ENCODE data around the gene CEBPZOS.
"Not testable (repeated sequence)": the region's sequence is repeated elsewhere in the genome, so short reads cannot be mapped to it uniquely, and the experiment has no call there.

CEBPZOS gene

GRCh38 chr2:37191747-37192146, 4.5 kb upstream of the CEBPZOS start:
- no peak for DNase-seq

- DNase-seq, result no peak
These were observed 3.7 kb upstream of the CEBPZOS start for GRCh38 chr2:37192551-37192950.

- not testable (repeated sequence) for DNase-seq
These were observed 405 bp upstream of the CEBPZOS start for GRCh38 chr2:37195862-37196319.

GRCh38 chr2:37198681-37199065, 2.4 kb downstream of the CEBPZOS start:
- DNase-seq, result no peak

- no peak for DNase-seq
These were observed 4.9 kb downstream of the CEBPZOS start for GRCh38 chr2:37201208-37201607.

GRCh38 chr2:37201766-37202165, 5.5 kb downstream of the CEBPZOS start:
- no peak for DNase-seq

- DNase-seq, result no peak
These were observed 7.4 kb downstream of the CEBPZOS start for GRCh38 chr2:37203708-37204107.

GRCh38 chr2:37205071-37205661, 8.9 kb downstream of the CEBPZOS start:
- DNase-seq, result not testable (repeated sequence)

- DNase-seq, result no peak
These were observed 9.5 kb downstream of the CEBPZOS start for GRCh38 chr2:37205689-37206341.

GRCh38 chr2:37206760-37207159, 10.5 kb downstream of the CEBPZOS start:
- DNase-seq, result not testable (repeated sequence)

- DNase-seq, result no peak
These were observed 14.9 kb downstream of the CEBPZOS start for GRCh38 chr2:37211212-37211611.

- DNase-seq, result no peak
These were observed 15.6 kb downstream of the CEBPZOS start for GRCh38 chr2:37211939-37212338.

- DNase-seq, result no peak
These were observed 19.0 kb downstream of the CEBPZOS start for GRCh38 chr2:37215250-37215649.

- DNase-seq, result no peak
These were observed 22.8 kb downstream of the CEBPZOS start for GRCh38 chr2:37219046-37219445.

GRCh38 chr2:37223131-37223530, 26.8 kb downstream of the CEBPZOS start:
- DNase-seq, result no peak

GRCh38 chr2:37224063-37224462, 27.8 kb downstream of the CEBPZOS start:
- no peak for DNase-seq

GRCh38 chr2:37225129-37225528, 28.8 kb downstream of the CEBPZOS start:
- not testable (repeated sequence) for DNase-seq

- no peak for DNase-seq
These were observed 30.6 kb downstream of the CEBPZOS start for GRCh38 chr2:37226863-37227262.

- no peak for DNase-seq
These were observed 32.5 kb downstream of the CEBPZOS start for GRCh38 chr2:37228788-37229187.

GRCh38 chr2:37230581-37230980, 34.3 kb downstream of the CEBPZOS start:
- no peak for DNase-seq

GRCh38 chr2:37231241-37232130, 35.2 kb downstream of the CEBPZOS start, which contains the start of the genes CEBPZ and NDUFAF7:
CEBPZ (minus strand) TSS chr2:37231596; CDS start chr2:37231567, 29 bp downstream.
NDUFAF7 (plus strand) TSS chr2:37231658; CDS start chr2:37231706, 48 bp downstream.
- DNase-seq, result peak; percentile 78

- DNase-seq, result no peak
These were observed 36.0 kb downstream of the CEBPZOS start for GRCh38 chr2:37232131-37232933.

GRCh38 chr2:37243435-37243834, 47.1 kb downstream of the CEBPZOS start:
- DNase-seq, result no peak

All from NCI-H1694 (cell line).